NCI-H82 treated with DMSO at 0.1 percent for 48 hours (cell line): Measurements from ENCODE around the gene RPGRIP1L.

Experiments
- DNase-seq: peaks from one replicate; lab custom pipeline; 2025; ENCODE audit not compliant: unreplicated experiment; lab: John Stamatoyannopoulos, UW

RPGRIP1L gene

DNA sequence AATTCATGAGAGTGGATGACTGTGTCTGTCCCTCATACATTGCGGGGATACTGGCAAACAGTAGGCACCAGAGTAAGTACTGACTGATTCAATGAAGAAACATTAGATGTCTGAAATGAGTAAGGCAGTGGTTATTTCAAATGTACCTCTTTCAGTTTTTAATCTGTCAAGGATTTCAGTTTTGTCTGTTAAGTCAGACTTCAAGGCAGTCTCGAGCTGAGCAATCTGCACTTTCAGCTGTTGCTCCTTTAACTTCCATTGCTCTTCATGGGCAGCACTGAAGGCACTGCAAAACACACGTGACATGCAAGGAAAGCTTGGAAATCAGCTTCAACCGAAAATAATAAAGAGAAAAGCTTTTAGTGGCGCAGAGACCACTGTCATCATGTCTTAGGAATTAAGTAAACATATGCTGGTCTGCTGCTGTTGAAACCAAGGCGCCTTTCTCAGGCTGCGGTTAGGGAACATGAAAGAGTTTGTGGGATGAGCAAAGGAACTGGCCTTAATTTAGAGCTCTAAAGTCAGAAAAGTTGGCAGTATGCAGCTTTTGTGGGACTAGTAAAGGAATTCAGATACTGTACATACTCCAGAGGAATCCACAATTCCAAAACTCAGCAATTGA, 38.8 kb downstream of the RPGRIP1L start:
- no peak for DNase-seq

DNA sequence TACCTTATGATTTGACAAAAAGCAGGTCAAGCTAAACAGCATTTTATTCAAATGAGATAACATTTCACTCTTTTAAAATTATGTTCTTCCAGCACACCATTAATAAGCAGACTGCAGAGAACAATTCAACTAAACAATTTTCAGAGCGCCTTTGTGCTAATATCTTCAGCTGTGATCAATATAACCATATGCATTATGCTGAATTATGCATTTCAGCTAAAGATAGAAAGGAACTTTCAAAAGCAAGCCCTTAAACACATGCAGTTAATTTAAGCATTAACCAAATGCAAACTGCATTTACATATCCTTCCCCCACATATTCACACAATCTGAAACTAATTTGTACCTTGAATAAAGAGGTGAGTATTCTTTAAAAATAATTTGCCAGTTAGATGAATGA, 41.6 kb downstream of the RPGRIP1L start:
- no peak for DNase-seq

DNA sequence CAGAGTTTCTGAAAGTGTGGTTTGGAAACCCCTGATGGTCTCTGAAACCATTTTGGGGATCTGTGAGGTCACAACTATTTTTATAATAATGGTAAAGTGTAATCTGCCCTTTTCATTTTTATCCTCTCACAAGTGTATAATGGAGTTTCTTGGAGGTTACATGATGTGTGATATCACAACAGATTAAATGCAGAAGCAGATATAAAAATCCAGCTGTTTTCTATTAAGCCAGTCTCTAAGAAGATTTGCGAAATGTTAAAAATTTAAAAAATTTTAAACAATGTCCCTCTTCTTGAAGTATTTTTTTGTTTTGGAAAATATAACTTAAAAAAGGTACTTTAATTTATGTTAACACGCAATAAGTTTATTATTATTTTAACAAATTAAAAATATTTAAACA, 48.7 kb downstream of the RPGRIP1L start:
- DNase-seq, result no peak

DNA sequence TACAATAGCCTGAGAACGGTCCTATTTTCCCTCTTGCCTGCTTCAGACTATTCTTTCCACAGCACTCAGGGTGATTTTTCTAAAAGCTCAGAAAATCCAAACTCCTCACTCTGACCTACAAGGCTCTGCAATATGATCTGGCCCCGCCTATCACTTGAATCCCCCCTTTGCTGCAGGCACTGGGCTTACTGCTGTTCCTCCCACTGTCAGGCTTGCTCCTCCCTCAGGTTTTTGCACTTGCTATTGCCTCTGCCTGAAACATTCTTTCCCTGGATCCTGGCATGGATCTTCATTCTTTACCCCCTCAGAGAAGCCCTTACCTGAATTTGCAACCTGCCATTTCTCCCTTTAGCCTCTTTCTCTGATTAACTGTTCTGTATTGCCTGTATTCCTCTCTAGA, 52.3 kb downstream of the RPGRIP1L start:
- DNase-seq, result no peak

DNA sequence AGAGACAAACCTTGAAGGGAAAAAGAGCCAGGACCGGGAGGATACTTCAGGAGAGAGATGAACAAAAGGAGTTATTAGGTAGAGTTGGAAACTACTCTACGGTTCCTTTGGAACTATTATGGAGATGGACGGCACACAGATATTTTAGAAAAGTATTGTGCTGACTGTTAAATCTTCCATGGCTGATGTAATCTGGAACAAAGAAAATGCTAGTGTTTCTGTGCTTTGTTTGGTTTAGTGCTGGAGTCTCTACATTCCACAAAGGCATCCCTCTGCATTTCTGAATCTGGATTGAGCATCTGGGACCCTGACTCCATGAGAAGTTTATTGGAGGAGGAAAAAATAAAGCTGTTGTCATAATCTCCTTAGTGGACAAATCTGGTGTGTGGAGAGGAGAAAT, 57.2 kb downstream of the RPGRIP1L start:
- DNase-seq, result peak; percentile 40

DNA sequence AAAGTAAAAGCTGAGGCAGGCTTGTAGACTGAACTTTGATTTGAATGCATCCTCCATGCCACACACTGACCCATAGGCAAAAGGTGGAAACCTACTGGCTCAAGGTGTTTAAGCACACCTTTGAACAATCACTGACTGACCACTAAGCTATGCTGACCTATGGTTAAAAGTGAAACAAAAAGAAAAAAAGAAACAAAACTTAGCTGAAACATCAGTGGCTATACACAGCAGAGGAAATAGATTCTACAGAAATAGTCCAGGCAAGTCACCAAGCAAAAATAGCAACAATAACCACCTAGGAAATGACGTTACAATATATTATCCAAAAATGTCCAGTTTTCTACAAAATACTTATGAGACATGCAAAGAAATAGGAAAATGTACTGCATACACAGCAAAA, 60.2 kb downstream of the RPGRIP1L start:
- no peak for DNase-seq

DNA sequence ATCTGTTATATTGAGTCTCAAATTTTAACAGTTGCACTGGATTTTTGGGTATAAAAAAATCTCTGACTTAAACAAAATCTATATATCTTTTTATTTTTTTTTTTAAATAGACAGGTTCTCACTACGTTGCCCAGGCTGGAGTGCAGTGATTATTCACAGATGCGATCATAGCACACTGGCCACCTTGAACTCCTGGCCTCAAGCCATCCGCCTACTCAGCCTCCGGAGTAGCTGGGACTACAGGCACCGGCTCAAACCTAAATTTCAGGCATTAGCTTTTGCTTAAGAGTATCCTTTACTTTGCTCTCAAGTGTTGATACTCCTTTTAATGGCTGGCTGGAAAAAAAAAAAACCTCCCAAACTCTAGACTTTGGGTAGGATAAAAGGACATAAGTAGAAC, 61.6 kb downstream of the RPGRIP1L start:
- no peak for DNase-seq

DNA sequence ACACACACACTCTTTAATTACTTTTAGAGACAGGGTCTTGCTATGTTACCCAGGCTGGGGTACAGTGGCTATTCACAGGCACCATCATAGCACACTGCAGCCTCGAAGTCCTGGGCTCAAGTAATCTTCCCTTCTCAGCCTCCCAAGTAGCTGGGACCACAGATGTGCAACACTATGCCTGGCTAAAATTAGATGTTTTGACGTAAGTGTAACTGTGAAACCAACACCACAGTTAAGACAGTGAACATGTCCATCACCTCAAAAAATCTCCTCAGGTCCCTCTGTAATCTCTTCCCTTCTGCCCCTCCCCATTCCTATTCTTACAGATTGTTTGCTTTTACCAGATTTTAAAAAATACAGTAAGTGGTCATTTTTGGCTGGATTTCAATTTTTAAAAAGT, 66.7 kb downstream of the RPGRIP1L start:
- DNase-seq, result no peak

DNA sequence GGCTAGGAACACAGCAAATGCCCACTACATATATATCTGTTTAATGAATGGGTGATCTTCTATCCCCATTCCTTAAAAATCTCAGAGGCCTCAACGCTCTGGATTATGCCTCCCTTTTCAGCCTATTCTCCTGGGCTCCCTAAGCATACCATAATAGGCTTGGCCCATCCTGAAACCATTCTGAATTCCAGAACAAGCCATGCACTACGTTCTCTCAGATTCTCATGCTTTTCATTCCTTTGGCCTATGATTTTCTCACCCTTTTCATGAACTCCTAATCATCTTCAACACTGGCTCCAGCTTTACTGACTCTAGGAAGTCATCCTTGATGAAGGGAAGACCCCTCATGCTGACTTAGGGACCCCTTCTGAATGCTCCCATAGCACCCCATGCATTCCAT, 71.1 kb downstream of the RPGRIP1L start:
- DNase-seq, result no peak

DNA sequence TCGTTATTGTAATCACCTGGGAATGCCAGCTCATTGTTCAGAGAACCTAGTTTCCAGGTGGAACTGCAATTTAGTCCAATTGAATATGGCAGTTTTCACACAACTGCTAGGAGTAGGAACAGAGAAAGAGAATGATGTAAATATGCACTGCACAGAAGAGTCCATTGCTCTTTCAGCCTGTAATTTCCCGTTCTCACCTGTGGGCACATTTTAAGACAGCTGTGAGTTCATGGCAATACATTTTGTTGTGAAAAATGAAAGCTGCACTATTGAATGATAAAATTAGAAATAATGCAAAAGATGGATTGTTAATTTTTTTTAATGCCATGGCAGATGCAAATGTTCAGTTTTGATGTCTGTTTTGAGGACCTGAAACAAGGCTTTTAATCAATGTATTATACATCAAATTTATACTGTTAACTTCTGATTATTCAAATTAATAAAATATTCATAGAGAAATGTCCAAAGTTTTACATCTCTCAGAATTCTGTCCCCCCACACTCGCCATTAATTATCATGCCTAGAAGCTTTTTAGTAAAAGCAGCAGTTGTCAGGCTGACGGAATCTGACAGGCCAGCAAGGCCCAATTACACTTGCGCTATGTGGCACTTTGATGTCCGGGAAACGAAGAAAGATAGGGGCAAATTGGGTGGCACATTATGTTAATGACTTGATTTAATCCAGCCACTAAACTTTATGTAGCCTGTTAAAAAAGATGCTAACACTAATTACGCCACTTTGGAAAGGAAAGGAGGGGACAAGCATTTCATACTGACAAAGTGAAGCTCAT, 72.2 kb downstream of the RPGRIP1L start:
- no peak for DNase-seq

DNA sequence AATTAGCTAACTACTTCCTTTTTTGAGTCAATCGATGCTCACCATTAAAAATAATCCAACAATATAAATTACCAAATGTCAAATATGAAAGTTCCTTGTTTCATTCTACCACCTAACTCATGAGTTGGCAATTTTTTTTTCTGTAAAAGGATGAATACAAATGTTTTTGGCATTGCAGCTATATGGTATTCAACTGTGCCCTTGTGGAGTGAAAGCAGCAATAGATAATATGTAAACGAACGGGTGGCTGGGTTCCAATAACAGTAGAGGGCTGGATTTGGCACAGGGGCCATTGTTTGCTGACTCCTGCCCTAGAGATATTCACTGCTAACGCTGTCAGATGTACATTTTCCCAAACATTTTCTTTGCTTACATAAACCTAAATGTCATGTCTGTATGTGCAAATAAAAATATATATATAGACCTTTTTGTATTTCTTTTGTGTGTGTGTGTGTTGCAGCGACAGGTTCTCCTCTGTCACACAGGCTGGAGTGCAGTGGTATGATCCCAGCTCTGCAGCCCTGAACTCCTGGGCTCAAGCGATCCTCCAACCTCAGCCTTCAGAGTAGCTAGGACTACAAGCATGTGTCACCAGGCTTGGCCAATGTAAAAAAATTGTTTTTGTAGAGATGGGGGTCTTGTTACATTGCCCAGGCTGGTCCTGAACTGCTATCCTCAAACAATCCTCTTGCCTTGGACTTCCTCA, 73.9 kb downstream of the RPGRIP1L start:
- DNase-seq, result no peak

DNA sequence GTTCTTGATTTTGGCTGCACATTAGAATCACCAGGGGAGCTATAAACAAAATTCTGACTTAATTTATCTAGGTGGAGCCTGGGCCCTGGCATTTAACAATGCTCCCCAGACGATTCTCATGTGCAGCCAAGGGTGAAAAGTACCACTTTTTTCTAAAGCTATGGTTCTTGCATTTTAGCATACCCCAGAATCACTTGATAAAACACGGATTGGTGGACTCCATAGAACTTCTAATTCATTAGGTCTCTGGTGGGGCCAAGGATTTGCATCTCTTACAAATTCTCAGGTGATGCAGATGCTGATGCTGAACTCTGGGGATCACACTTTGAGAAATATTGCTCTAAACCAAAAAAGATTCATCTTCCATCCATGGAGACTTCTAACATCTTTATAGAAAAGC, 74.5 kb downstream of the RPGRIP1L start:
- no peak for DNase-seq

DNA sequence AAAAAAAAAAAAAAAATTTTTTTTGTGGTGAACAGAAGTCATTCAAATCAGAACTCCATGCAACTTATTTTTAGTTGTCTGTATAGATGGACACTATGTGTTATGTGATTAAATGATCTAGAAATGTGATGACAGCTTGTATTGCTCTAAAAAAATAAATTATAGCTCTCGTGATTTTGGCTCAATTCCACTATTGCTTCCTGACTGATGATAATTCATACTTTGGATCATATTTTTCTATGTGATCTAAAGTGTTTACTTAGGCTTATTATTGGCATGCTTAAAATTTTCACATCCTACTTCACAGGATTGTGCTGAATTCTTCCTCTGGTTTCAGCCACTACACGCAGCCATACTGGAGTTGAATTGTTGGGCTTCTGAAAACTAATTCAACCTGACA, 76.8 kb downstream of the RPGRIP1L start:
- no peak for DNase-seq

DNA sequence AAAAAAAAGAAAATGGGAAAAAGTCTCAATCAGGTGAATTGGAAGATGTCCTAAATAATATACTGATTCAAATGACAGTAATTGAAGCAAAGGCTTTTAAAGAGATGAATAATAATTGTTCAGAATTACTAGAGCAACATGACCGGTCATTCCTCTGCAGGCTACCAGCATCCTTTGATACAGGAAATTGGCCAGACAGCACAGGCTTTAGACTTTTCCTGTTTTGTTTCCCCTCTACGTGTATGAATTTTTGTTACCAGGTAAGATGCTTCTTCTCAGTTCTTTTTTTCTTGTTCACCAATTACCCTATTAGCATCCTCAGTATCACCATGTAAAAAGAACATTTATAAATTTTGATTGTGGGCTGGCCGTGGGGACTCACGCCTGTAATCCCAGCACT, 77.5 kb downstream of the RPGRIP1L start:
- no peak for DNase-seq

DNA sequence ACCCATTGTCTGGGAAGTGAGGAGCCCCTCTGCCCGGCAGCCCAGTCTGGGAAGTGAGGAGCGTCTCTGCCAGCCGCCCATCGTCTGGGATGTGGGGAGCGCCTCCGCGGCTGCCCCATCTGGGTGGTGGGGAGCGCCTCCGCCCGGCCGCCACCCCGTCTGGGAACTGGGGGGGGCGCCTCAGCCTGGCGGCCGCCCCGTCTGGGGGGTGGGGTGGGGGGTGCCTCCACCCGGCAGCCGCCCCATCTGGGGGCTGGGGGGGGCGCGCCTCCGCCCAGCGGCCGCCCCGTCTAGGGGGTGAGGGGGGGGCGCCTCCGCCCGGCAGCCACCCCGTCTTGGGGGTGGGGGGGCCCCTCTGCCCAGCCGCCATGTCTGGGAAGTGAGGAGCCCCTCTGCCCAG, 78.4 kb downstream of the RPGRIP1L start:
- DNase-seq, result no peak

DNA sequence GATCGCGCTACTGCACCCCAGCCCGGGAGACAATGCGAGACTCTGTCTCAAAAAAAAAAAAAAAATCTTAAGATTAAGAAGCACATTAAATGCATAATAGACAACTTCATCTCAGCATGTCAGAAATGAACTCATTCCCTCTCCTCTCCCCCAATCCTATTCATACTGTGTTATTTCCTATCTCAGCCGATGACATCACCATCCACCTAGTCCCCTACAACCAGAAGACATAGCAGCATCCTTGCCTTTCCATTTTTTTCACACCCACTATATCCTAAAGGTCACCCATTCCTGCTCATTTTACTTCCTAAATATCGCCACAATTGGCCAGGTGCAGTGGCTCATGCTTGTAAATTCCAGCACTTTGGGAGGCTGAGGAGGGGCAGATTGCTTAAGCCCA, 81.3 kb downstream of the RPGRIP1L start:
- no peak for DNase-seq

DNA sequence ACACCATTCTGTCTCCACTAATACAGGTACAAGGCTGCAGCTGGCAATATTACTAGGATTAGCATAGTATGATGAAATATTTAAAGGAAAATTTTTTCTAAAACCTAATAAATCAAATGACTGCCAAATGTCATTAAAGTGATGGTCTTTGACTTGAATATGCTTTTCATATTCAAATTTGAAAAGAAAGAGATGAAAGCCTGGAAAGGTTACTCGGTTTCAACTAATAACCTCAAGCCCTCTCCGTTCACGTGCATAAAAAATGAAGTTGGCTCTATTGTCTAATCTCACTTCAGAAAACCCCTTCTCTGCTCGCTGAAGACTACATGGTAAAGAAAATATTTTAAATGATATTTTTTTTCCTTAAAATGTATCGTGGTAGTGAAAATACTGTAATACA, 83.2 kb downstream of the RPGRIP1L start:
- no peak for DNase-seq

DNA sequence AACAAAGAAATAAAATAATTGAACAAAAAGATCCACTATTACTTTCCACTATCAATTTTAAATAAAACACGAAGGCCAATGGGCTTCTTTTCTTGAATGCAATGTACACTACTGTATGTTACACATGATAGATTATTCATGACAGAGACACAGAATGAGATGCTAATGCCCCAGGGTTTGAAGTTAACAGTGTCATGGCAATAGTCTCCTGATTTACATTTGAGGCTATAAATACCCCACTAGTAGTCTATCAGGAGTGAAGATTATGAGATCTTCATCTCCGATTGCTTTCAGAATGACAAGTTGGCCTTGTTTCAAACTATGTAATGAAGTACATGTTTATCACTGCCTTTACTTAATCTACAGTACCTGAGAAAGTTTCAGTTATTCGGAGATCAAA, 84.4 kb downstream of the RPGRIP1L start:
- no peak for DNase-seq

DNA sequence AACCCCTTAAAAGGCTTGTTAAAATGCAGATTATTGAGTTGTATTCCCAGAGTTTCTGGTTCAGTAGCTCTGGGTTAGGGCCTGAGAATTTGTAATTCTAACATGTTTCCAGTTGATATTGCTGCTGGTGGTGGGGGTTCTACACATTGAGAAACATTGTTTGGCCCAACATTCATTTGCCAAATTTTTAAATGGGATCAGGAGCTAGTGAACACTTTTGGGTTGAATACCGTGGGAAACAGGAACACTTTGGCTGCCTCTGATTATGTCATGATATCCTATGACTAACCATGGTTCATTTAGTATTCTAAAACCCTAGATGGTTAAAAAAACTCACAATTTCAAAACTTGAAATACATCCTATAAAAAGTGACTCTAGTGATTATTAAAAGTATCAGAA, 89.3 kb downstream of the RPGRIP1L start:
- no peak for DNase-seq

DNA sequence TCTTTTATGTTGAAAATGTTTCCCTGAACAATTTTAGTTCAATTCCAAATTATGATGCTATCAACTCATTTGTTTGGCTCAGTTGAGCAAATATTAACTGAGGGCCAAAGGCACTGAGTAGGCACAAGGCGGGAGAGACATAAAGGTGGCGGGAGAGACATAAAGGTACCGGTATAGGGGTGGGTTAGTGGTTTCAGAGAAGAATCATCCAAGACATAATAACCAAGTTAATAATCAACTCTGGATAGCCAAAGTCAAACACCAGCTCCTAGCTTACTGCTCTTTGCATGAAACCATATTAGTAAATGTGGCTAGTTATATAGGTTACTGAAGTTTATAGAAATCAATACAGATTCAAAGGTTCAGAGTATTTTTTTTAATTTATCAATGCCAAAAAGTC, 91.7 kb downstream of the RPGRIP1L start:
- no peak for DNase-seq

DNA sequence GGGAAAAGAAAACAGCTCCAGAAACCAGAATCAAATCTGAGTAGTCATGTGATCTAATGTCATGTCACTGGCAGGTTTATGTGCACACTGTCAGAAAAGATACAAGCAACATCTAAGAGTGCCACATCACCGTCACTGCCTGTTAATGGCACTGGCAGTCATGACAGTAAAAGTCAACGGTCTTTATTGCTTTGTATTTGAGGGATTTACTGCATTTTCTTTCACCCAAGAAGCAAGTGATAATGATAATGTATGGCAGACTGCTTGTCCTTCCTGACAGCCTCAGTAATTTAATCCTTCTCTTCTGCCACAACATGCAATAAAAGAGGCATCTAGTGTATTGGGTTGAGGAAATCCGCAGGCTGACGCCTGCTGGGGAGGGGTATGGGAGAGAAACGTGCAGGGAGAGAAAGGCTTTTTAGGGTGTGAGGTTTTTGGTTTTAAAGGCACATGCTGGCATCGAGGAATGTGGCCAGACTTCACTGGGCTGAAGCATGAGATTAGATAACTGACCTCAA, 92.4 kb downstream of the RPGRIP1L start:
- no peak for DNase-seq

DNA sequence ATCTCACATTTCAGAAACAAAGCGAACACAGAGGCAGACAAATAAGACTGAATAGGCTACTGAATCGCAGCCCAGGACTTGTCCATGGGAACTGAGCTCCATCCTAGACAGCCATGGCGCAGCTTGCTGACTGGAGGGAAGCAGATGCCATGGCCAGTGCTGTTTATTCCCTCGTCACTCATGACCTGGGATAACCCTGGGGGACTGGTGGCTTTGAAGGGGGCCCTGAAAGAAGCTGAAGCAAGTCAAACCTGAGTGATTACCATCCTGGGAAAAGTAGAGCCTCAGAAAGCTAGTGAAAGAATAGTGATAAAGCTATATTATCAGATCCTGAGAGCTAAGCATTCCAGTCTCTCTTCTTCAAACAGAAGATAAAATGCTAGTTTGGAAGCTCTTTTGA, 94.1 kb downstream of the RPGRIP1L start:
- DNase-seq, result no peak
